Measurements from ENCODE around the gene MIAT. TPM values are rescaled to one million over a fixed set of nuclear protein-coding genes. Genes with fewer than 3 reads are reported as not detected.

Gene MIAT
- total RNA-seq, 2 donors from 2014 or later = 1.2 to 4.4 TPM

DNA sequence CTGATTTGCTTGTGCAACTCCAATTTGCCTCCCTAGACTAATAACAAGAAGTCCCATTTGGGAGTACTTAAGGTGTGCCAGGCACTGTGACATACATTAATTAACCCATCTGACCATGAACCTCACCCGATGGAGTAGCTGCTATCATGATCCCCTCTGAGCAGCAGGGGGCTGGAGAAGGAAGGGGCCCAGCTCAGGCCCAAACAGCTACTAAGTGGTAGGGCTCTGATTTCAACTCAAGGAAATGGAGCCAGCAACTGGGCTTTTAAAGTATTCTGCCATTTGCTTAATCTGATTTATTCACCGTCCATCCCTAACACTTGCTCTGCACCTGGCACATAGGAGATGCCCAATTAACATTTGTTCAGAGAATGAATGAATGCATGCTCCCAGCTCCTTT, 40.7 kb upstream of the MIAT start:
- DNase-seq = no peak
- H3K27me3 ChIP-seq (ENCODE audit: control insufficient read depth, insufficient read depth, low read length, poor library complexity, severe bottlenecking) = no peaks in the 10 kb centered on the region
- Mint-ChIP-seq H3K4me3 (peak overlapping the region; percentile 27), H3K4me1 (peaks cover 41% of the 10 kb centered on the region), H3K36me3 (ENCODE audit: low read depth) (no peaks in the 10 kb centered on the region), H3K27ac (peak overlapping the region; percentile 85), H3K9me3 (no peaks in the 10 kb centered on the region), H3K27me3 (ENCODE audit: insufficient read depth) (peaks cover 2% of the 10 kb centered on the region)
- H3K4me1 ChIP-seq (ENCODE audit: control insufficient read depth, insufficient read depth, low read length) = peaks cover 25% of the 10 kb centered on the region
- no peak overlapping the region for H3K27ac ChIP-seq (ENCODE audit: low read depth, low read length)
- peak overlapping the region; percentile 44 for H3K4me3 ChIP-seq (ENCODE audit: low read length)
- H3K36me3 ChIP-seq (ENCODE audit: control insufficient read depth, insufficient read depth, low read length) = no peaks in the 10 kb centered on the region
- no peak overlapping the region for H3K9ac ChIP-seq (ENCODE audit: extremely low read depth, low read length, poor library complexity, severe bottlenecking)
- H3K9me3 ChIP-seq (ENCODE audit: control insufficient read depth, low read length) = no peaks in the 10 kb centered on the region
- WGBS, 2 experiments (ENCODE audit: insufficient coverage in 1 of 2, insufficient read length in 1 of 2) = 42 to 88% methylated on average over 1 to 2 of the region's 2 CpGs
- TF ChIP-seq, protein P1, sequence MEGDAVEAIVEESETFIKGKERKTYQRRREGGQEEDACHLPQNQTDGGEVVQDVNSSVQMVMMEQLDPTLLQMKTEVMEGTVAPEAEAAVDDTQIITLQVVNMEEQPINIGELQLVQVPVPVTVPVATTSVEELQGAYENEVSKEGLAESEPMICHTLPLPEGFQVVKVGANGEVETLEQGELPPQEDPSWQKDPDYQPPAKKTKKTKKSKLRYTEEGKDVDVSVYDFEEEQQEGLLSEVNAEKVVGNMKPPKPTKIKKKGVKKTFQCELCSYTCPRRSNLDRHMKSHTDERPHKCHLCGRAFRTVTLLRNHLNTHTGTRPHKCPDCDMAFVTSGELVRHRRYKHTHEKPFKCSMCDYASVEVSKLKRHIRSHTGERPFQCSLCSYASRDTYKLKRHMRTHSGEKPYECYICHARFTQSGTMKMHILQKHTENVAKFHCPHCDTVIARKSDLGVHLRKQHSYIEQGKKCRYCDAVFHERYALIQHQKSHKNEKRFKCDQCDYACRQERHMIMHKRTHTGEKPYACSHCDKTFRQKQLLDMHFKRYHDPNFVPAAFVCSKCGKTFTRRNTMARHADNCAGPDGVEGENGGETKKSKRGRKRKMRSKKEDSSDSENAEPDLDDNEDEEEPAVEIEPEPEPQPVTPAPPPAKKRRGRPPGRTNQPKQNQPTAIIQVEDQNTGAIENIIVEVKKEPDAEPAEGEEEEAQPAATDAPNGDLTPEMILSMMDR (conservative IDR thresholded peaks at IDR 0.05) = no peak

DNA sequence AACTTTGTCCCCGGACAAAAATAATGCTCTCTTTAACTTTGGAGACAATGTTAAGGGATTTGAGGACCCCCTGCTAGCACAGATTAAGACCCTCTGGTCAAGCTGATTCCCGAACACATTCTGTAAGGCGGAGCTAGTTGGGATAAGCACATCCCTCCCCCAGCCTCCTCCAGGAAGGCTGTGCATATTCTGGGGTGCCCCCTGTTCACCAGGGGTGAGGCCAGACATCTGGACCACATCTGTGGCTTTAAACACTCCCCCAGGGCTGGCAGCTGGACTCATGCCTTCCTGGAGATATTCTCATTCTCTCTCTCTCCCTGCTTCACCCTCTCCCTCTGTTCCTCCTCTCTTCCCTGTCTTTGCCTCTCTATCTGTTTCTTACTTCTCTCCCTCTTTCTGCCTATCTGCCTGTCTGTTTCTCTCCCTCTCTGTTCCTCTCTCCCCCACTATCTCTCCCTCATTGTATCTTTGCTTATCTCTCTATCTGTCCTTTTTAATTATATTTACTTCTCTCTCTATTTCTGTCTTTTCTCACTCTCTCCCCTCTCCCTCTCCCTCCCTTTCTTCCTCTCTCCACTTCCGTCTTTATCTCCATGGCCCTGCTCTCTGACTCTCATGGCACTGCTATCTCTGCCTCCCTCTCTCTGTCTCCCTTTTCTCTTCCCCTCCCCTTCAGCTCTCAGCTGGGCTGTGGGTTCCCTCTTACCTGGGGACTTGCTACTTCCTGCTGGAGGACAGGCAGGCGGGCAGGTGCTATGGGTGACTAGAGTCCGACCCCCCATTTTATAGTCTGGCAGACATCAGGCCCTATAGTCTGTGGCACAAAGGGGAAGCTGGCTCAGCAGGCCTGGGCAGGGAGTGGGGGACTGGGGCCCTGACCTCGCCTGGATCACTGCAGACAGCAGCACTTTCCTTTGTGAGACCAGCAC, 39.9 kb upstream of the MIAT start, which contains the start of gene CRYBB1:
Gene CRYBB1, minus strand, starts transcription at position 757 of the 929 bp plus-strand sequence. CDS start 1,708 bp downstream, outside the sequence.
- Mint-ChIP-seq H3K27me3 (ENCODE audit: insufficient read depth) (no peaks in the 10 kb centered on the region), H3K27ac (peak within 1 kb of the TSS; percentile 85), H3K4me1 (peaks cover 38% of the 10 kb centered on the region), H3K9me3 (no peaks in the 10 kb centered on the region), H3K4me3 (peak within 1 kb of the TSS; percentile 27), H3K36me3 (ENCODE audit: low read depth) (no peaks in the 10 kb centered on the region)
- TF ChIP-seq, protein P1 (conservative IDR thresholded peaks at IDR 0.05) = no peak
- Histone ChIP-seq H3K9ac (ENCODE audit: extremely low read depth, low read length, poor library complexity, severe bottlenecking) (no peak within 1 kb of the TSS), H3K4me1 (ENCODE audit: control insufficient read depth, insufficient read depth, low read length) (peaks cover 25% of the 10 kb centered on the region), H3K27ac (ENCODE audit: low read depth, low read length) (no peak within 1 kb of the TSS), H3K36me3 (ENCODE audit: control insufficient read depth, insufficient read depth, low read length) (no peaks in the 10 kb centered on the region), H3K4me3 (ENCODE audit: low read length) (peak within 1 kb of the TSS; percentile 53), H3K27me3 (ENCODE audit: control insufficient read depth, insufficient read depth, low read length, poor library complexity, severe bottlenecking) (no peaks in the 10 kb centered on the region), H3K9me3 (ENCODE audit: control insufficient read depth, low read length) (no peaks in the 10 kb centered on the region)
- 44 to 46% methylated on average over 4 to 7 of the region's 7 CpGs for WGBS, 2 experiments (ENCODE audit: insufficient coverage in 1 of 2, insufficient read length in 1 of 2)
- peak; percentile 72 for DNase-seq

DNA sequence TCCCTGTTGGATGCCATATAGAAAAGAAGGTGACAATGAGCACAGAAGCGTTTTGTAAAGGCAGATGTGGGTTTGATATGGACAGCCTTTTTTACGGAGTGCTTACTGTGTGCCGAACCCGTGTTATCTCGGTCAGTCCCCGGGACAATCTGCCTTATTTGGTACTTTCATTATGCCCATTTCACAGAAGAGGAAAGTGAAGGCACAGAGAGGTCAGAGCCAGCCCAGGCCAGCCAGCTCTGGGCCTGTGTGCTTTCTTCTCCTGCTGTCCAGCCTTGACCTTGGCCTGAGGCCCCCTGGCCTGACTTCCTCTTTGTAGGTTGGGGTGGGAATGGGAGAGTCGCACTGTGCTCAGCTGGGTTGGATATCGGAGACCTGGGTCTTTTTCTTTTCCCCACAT, 38.9 kb upstream of the MIAT start:
- peaks cover 2% of the 10 kb centered on the region for H3K27me3 Mint-ChIP-seq (ENCODE audit: insufficient read depth)

More for the DNA sequence above, 38.9 kb upstream of the MIAT start:
- Histone ChIP-seq H3K9me3 (ENCODE audit: control insufficient read depth, low read length) (no peaks in the 10 kb centered on the region), H3K9ac (ENCODE audit: extremely low read depth, low read length, poor library complexity, severe bottlenecking) (no peak overlapping the region), H3K27me3 (ENCODE audit: control insufficient read depth, insufficient read depth, low read length, poor library complexity, severe bottlenecking) (no peaks in the 10 kb centered on the region), H3K27ac (ENCODE audit: low read depth, low read length) (no peak overlapping the region), H3K4me1 (ENCODE audit: control insufficient read depth, insufficient read depth, low read length) (peaks cover 21% of the 10 kb centered on the region), H3K36me3 (ENCODE audit: control insufficient read depth, insufficient read depth, low read length) (no peaks in the 10 kb centered on the region), H3K4me3 (ENCODE audit: low read length) (no peak overlapping the region)
- Mint-ChIP-seq H3K9me3 (no peaks in the 10 kb centered on the region), H3K4me1 (peaks cover 34% of the 10 kb centered on the region), H3K4me3 (no peak overlapping the region), H3K36me3 (ENCODE audit: low read depth) (no peaks in the 10 kb centered on the region), H3K27ac (no peak overlapping the region)
- DNase-seq = no peak
- TF ChIP-seq, protein P1 (conservative IDR thresholded peaks at IDR 0.05) = no peak
- WGBS, 2 experiments (ENCODE audit: insufficient coverage in 1 of 2, insufficient read length in 1 of 2) = 93 to 96% methylated on average over 5 to 7 of the region's 8 CpGs
